ENCODE measurements around the gene CCDC83. TPM values are rescaled to one million over a fixed set of nuclear protein-coding genes. Genes with fewer than 3 reads are reported as not detected.
A peak's percentile ranks its signal among the peaks of the same experiment; 100 is the strongest.
"Not testable (repeated sequence)": the region's sequence is repeated elsewhere in the genome, so short reads cannot be mapped to it uniquely, and the experiment has no call there.

The CCDC83 gene
- total and polyA plus RNA-seq, 2 experiments from 2014 or later = not detected

DNA sequence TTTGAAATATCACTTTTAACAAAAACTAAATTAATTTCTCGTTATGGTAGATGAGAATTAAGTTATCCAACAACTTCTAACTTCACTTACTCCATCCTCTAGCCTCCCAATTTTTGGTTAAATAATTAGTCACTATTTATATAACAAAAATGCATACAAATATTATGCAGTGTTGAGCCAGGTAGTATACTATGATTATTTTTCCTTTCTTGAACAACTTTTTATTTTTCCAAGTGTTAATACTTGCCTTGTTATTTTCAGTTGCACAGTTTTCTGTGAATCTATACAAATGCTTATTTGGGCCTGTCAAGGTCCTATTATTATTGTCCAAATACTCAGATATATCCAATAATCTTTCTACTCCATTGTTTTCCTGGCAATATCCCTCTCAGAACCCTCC lies 19.9 kb upstream of the CCDC83 start:
- TF ChIP-seq, protein P1, sequence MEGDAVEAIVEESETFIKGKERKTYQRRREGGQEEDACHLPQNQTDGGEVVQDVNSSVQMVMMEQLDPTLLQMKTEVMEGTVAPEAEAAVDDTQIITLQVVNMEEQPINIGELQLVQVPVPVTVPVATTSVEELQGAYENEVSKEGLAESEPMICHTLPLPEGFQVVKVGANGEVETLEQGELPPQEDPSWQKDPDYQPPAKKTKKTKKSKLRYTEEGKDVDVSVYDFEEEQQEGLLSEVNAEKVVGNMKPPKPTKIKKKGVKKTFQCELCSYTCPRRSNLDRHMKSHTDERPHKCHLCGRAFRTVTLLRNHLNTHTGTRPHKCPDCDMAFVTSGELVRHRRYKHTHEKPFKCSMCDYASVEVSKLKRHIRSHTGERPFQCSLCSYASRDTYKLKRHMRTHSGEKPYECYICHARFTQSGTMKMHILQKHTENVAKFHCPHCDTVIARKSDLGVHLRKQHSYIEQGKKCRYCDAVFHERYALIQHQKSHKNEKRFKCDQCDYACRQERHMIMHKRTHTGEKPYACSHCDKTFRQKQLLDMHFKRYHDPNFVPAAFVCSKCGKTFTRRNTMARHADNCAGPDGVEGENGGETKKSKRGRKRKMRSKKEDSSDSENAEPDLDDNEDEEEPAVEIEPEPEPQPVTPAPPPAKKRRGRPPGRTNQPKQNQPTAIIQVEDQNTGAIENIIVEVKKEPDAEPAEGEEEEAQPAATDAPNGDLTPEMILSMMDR (IDR thresholded peaks at IDR 0.05; ENCODE audit: low read depth, low read length) = no peak

DNA sequence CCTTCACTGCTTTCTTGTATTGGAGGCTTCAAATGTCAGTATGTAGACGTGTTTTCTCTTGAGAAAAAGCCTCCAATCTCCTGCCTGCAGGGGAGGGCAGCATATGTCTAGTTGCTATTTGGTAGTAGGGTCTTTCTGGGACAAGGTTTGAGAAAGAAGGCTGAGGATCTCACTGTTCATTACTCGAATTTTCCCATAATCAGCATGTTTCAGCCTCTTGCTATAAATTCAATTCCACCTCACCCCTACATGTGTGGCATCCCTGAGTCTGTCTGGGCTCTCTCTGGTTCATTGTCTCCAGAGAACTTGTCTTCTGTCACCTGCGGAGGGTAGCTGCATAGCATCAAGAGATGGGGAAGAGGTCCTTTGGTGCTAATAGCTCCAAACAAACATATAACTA lies 19.5 kb upstream of the CCDC83 start:
- Histone ChIP-seq H3K9me3 (ENCODE audit: low read depth) (no peaks in the 10 kb centered on the region), H3K27me3 (no peaks in the 10 kb centered on the region), H3K36me3 (no peaks in the 10 kb centered on the region), H3K27ac (no peak overlapping the region), H3K4me1 (ENCODE audit: low read depth) (no peaks in the 10 kb centered on the region), H3K4me3 (no peak overlapping the region)
- TF ChIP-seq, protein P1 (IDR thresholded peaks at IDR 0.05; ENCODE audit: low read depth, low read length) = no peak
- no peak for DNase-seq (ENCODE audit: low read depth in 1 of 2, low spot score in 1 of 2)

More for the DNA sequence above, 19.9 kb upstream of the CCDC83 start:
- H3K27ac ChIP-seq = no peak overlapping the region
- no peaks in the 10 kb centered on the region for H3K36me3 ChIP-seq
- DNase-seq (ENCODE audit: low read depth in 1 of 2, low spot score in 1 of 2) = no peak
- H3K9me3 ChIP-seq (ENCODE audit: low read depth) = no peaks in the 10 kb centered on the region
- H3K4me3 ChIP-seq = no peak overlapping the region
- H3K4me1 ChIP-seq (ENCODE audit: low read depth) = no peaks in the 10 kb centered on the region
- no peaks in the 10 kb centered on the region for H3K27me3 ChIP-seq

DNA sequence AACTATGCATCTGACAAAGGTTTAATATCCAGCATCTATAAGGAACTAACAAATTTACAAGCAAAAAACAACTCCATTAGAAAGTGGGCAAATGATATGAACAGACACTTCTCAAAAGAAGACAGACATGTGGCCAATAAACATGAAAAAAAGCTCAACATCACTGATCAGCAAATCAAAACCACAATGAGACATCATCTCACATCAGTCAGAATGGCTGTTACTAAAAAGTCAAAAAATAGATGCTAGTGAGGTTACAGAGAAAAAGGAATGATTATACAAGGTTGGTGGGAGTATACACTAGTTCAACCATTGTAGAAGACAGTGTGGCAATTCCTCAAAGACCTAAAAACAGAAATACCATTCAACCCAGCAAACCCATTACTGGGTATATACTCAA lies 14.3 kb upstream of the CCDC83 start:
- H3K4me3 ChIP-seq; H3K27ac ChIP-seq; H3K36me3 ChIP-seq; H3K27me3 ChIP-seq; H3K4me1 ChIP-seq (ENCODE audit: low read depth); DNase-seq (ENCODE audit: low read depth in 1 of 2, low spot score in 1 of 2); H3K9me3 ChIP-seq (ENCODE audit: low read depth): not testable (repeated sequence)

DNA sequence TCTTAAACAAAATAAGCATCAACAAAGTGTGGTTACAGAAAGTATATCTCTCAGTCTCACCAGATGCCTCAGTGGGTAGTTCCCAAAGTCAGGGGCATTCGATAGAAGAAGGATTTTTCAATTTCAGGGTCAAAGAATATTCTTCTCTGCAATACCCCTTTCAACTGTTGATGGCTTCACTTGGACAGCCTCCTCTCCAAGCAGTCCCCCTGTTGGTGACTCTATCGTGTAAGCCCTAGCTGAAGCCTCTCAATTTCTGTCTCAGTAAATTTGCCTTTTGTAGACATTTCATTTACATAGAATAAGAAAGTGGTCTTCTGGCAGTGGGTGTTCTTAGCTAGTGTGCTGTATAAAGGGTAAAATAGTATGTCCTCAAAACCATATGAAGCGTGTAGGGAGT lies 11.3 kb upstream of the CCDC83 start:
- no peaks in the 10 kb centered on the region for H3K4me1 ChIP-seq (ENCODE audit: low read depth)
- no peaks in the 10 kb centered on the region for H3K36me3 ChIP-seq
- no peak for DNase-seq (ENCODE audit: low read depth in 1 of 2, low spot score in 1 of 2)
- no peak overlapping the region for H3K27ac ChIP-seq
- no peaks in the 10 kb centered on the region for H3K27me3 ChIP-seq
- H3K4me3 ChIP-seq = no peak overlapping the region
- H3K9me3 ChIP-seq (ENCODE audit: low read depth) = no peaks in the 10 kb centered on the region
- TF ChIP-seq, protein P1 (IDR thresholded peaks at IDR 0.05; ENCODE audit: low read depth, low read length) = no peak

DNA sequence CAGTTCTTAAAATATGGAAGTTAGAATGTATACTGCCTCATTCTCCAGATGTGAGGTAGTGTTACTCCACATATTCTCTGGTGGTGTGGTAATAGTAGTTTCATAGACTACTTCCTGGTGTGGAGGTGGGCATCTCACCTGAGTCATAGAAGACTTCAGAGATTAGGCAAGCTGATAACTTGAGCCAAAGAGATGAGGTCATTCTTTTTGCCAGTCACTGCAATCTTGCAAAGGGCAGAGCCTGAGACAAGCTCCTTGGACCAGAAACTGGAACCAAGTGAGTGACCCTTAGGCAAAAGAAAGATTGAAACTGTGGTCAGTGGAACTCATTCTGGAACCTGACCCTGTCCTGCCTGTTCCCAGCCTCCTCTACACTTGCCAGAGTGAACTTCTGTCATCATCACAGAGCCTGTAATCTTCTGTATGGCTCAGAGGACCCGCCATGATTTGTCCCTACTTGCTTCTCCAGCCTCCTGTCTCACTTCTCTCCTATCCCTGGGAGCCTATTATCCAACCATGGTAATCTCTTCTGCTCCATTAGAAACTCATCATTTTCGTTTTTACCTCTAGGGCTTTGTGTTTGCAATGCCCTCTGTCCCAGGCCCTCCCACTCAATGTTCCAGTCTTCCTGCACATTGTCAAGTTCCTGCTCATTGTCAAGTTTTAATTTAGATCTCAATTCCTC lies 10.6 kb upstream of the CCDC83 start:
- Histone ChIP-seq H3K9me3 (ENCODE audit: low read depth) (no peaks in the 10 kb centered on the region), H3K4me3 (no peak overlapping the region), H3K4me1 (ENCODE audit: low read depth) (no peaks in the 10 kb centered on the region), H3K36me3 (no peaks in the 10 kb centered on the region), H3K27me3 (no peaks in the 10 kb centered on the region), H3K27ac (no peak overlapping the region)
- no peak for DNase-seq (ENCODE audit: low read depth in 1 of 2, low spot score in 1 of 2)
- TF ChIP-seq, protein P1 (IDR thresholded peaks at IDR 0.05; ENCODE audit: low read depth, low read length) = no peak

DNA sequence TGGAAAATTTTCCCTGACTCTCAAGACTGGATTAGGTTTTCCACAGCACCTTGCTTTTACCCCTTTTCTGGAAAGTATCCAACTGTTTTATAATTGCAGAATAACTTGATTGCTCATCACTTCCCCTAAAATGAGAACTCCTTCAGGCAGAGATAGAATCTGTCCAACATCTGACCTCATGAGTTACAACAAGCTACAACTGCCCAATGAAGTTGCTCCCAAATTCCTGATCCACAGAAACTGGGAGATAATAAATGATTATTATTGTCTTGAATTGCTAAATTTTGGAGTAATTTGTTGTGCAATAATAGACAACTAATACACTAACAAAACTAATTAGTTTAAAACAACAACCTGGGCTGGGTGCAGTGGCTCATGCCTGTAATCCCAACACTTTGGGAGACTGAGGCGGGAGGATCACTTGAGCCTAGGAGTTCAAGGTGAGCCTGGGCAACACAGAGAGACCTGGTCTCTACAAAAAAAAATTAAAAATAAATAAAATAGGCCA lies 10.0 kb upstream of the CCDC83 start:
- Histone ChIP-seq H3K36me3 (no peaks in the 10 kb centered on the region), H3K4me1 (ENCODE audit: low read depth) (no peaks in the 10 kb centered on the region), H3K9me3 (ENCODE audit: low read depth) (no peaks in the 10 kb centered on the region), H3K27me3 (no peaks in the 10 kb centered on the region), H3K27ac (no peak overlapping the region), H3K4me3 (no peak overlapping the region)
- TF ChIP-seq, protein P1 (IDR thresholded peaks at IDR 0.05; ENCODE audit: low read depth, low read length) = no peak
- DNase-seq (ENCODE audit: low read depth in 1 of 2, low spot score in 1 of 2) = peak in 1 of 2 donors; percentile 20

All from cardiac muscle cell (in vitro differentiated cells and primary cell).